ENCODE results near the gene ERMAP.
"Not testable (repeated sequence)": the region's sequence is repeated elsewhere in the genome, so short reads cannot be mapped to it uniquely, and the experiment has no call there.

The ERMAP gene

DNA sequence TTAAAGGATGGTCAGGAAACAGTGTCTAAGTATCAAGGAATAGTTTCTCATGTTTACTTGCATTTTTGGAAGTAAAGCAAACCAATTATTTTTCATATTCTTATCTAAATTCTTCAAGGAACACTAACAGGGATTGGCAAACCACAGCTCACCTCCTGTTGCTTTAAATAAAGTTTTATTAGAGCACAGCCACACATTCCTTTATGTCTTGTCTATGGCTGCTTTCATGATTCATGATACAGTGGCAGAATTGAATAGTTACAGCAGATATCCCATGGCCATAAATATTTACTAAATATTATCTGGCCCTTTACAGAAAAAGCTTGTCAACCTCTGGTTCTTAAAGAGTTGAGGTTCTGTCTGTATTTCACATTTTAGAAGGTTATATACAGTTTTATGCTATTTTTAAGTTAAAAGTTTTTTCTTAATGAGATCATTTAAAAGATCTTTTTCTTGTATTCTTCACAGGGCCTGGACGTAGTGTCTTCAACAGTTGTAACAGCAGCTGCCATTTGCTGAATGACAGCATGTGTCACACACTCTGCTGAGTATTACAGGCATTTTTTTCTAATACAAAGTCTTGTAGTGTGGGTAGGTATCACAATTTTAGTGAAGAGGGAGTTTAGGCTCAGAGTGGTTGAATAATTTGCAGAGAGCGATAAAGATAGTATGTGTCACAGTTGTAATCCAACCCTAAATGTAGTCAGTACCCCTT lies 32.1 kb downstream of the ERMAP start:
- CTCF ChIA-PET: no interaction called here
- no peak for TF ChIP-seq ZNF384 (IDR thresholded peaks at IDR 0.05)
- no peak for TF ChIP-seq BHLHE40 (IDR thresholded peaks at IDR 0.05; ENCODE audit: borderline replicate concordance)
- TF ChIP-seq FOXK2 (IDR thresholded peaks at IDR 0.05): no peak
- TF ChIP-seq FOXA1 (IDR thresholded peaks at IDR 0.05): no peak
- no peak for TF ChIP-seq NFRKB (IDR thresholded peaks at IDR 0.05)
- no peak for TF ChIP-seq PKNOX1 (IDR thresholded peaks at IDR 0.05)
- TF ChIP-seq HDGF (IDR thresholded peaks at IDR 0.05; ENCODE audit: borderline replicate concordance): no peak
- no peak for TF ChIP-seq SUZ12 (IDR thresholded peaks at IDR 0.05)
- TF ChIP-seq SP1 (IDR thresholded peaks at IDR 0.05): no peak
- no peak for TF ChIP-seq L3MBTL2 (conservative IDR thresholded peaks at IDR 0.05)
- TF ChIP-seq TARDBP (IDR thresholded peaks at IDR 0.05): no peak
- no peak for TF ChIP-seq ELF4 (IDR thresholded peaks at IDR 0.05)
- no peak for TF ChIP-seq FOXM1 (IDR thresholded peaks at IDR 0.05; ENCODE audit: borderline replicate concordance)
- POLR2A ChIA-PET: interaction anchor here (1.4 to 3.1 kb wide), 2 partner anchors 9 to 11 kb away, joined by 3 to 34 read pairs; no protein-coding TSS in a partner anchor
- DNase-seq (ENCODE audit: extremely low spot score): no peak

- TF ChIP-seq NFRKB (IDR thresholded peaks at IDR 0.05) (no peak), FOXA1 (IDR thresholded peaks at IDR 0.05) (no peak), HDGF (IDR thresholded peaks at IDR 0.05; ENCODE audit: borderline replicate concordance) (no peak), PKNOX1 (IDR thresholded peaks at IDR 0.05) (no peak)
- no peak for DNase-seq (ENCODE audit: extremely low spot score)
- ChIA-PET POLR2A (interaction anchor here (1.2 kb wide), 1 partner anchor 13 kb away, joined by 3 read pairs; no protein-coding TSS in a partner anchor), CTCF (no interaction called here)
Observed at GRCh38 chr1:42849944-42850343, 33.0 kb downstream of the ERMAP start.

DNA sequence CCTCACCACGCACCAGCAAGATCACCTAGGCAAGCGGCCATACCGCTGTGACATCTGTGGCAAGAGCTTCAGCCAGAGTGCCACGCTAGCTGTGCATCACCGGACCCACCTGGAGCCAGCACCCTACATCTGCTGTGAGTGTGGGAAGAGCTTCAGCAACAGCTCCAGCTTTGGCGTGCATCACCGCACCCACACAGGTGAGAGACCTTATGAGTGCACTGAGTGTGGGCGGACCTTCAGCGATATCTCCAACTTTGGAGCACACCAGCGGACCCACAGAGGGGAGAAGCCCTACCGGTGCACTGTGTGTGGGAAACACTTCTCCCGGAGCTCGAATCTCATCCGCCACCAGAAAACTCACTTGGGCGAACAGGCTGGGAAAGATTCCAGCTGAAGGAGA lies 34.5 kb downstream of the ERMAP start:
- ChIA-PET CTCF (no interaction called here), POLR2A (no interaction called here)
- no peak for TF ChIP-seq FOXA1 (IDR thresholded peaks at IDR 0.05)
- TF ChIP-seq L3MBTL2 (conservative IDR thresholded peaks at IDR 0.05): no peak
- no peak for TF ChIP-seq PKNOX1 (IDR thresholded peaks at IDR 0.05)
- TF ChIP-seq BHLHE40 (IDR thresholded peaks at IDR 0.05; ENCODE audit: borderline replicate concordance): no peak
- no peak for TF ChIP-seq ARNT (IDR thresholded peaks at IDR 0.05)
- TF ChIP-seq FOXM1 (IDR thresholded peaks at IDR 0.05; ENCODE audit: borderline replicate concordance): no peak
- no peak for TF ChIP-seq ZNF384 (IDR thresholded peaks at IDR 0.05)
- no peak for TF ChIP-seq SP1 (IDR thresholded peaks at IDR 0.05)
- no peak for TF ChIP-seq FOXK2 (IDR thresholded peaks at IDR 0.05)
- no peak for TF ChIP-seq HDGF (IDR thresholded peaks at IDR 0.05; ENCODE audit: borderline replicate concordance)
- no peak for TF ChIP-seq NFRKB (IDR thresholded peaks at IDR 0.05)
- no peak for TF ChIP-seq ELF4 (IDR thresholded peaks at IDR 0.05)
- TF ChIP-seq LEF1 (IDR thresholded peaks at IDR 0.05; ENCODE audit: borderline replicate concordance): no peak
- TF ChIP-seq TARDBP (IDR thresholded peaks at IDR 0.05): no peak
- no peak for DNase-seq (ENCODE audit: extremely low spot score)

GRCh38 chr1:42851960-42852607 lies 35.2 kb downstream of the ERMAP start:
- no peak for DNase-seq (ENCODE audit: extremely low spot score)
- no peak for TF ChIP-seq FOXM1 (IDR thresholded peaks at IDR 0.05; ENCODE audit: borderline replicate concordance)
- TF ChIP-seq TARDBP (IDR thresholded peaks at IDR 0.05): no peak
- CTCF ChIA-PET: no interaction called here
- POLR2A ChIA-PET: no interaction called here

- no peak for TF ChIP-seq ZNF384 (IDR thresholded peaks at IDR 0.05)
- TF ChIP-seq SUZ12 (IDR thresholded peaks at IDR 0.05): no peak
- TF ChIP-seq PKNOX1 (IDR thresholded peaks at IDR 0.05): no peak
- TF ChIP-seq SP1 (IDR thresholded peaks at IDR 0.05): no peak
- no peak for TF ChIP-seq BHLHE40 (IDR thresholded peaks at IDR 0.05; ENCODE audit: borderline replicate concordance)
- no peak for TF ChIP-seq TARDBP (IDR thresholded peaks at IDR 0.05)
- ChIA-PET CTCF (no interaction called here), POLR2A (no interaction called here)
- DNase-seq (ENCODE audit: extremely low spot score): no peak
Observed at GRCh38 chr1:42852608-42852980, 35.7 kb downstream of the ERMAP start.

DNA sequence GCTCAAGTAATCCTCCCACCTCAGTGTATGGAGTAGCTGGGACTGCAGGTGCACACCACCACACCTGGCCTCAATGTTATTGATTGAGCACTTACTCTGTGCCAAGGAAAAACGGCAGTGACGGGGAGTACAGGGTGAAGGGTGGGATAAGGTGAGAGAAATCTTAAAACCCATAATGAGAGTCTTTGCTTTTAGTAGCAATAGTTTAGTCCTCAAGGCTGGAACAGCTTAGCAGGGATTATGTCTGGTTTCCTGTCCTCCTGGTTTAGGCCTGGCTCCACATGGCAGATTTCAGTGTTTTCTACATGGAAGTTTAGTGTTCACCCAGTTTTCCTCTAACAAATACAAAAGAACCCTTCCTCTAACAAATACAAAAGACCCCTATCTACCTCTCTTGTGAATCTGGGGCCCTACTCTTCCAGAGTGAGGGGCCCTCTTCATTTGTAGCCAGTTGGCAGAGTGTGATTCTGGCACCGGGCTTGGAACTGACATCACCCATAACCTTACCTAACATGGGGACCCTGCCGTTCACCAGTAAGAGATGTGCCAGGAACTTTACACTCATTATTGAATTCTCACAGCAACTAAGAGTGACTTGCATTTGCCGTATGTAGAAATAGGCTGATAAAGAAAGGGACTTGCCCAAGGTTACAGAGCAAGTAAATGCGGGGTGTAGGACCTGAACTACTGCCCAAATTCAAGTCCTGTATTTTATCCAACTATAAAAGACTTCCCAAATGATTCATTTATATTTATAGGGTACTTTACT lies 36.4 kb downstream of the ERMAP start:
- no peak for DNase-seq (ENCODE audit: extremely low spot score)
- POLR2A ChIA-PET: no interaction called here
- TF ChIP-seq ARNT (IDR thresholded peaks at IDR 0.05) (no peak), TARDBP (IDR thresholded peaks at IDR 0.05) (no peak), PKNOX1 (IDR thresholded peaks at IDR 0.05) (no peak), SUZ12 (IDR thresholded peaks at IDR 0.05) (no peak), CTBP1 (IDR thresholded peaks at IDR 0.05; ENCODE audit: borderline replicate concordance) (no peak), SP1 (IDR thresholded peaks at IDR 0.05) (no peak), FOXK2 (IDR thresholded peaks at IDR 0.05) (no peak), FOXA1 (IDR thresholded peaks at IDR 0.05) (no peak), FOXM1 (IDR thresholded peaks at IDR 0.05; ENCODE audit: borderline replicate concordance) (no peak)
- CTCF ChIA-PET: no interaction called here

- ChIA-PET POLR2A (interaction anchor here (0.9 to 1.6 kb wide), 2 partner anchors 11 to 20 kb away, joined by 3 to 13 read pairs; partner anchors contain the start of gene ZNF691), CTCF (interaction anchor here (0.9 kb wide), 1 partner anchor 10 kb away, joined by 3 read pairs; the partner anchor contains the start of gene ZNF691)
- not testable (repeated sequence) for DNase-seq (ENCODE audit: extremely low spot score)
Observed at GRCh38 chr1:42856554-42856953, 39.6 kb downstream of the ERMAP start.

DNA sequence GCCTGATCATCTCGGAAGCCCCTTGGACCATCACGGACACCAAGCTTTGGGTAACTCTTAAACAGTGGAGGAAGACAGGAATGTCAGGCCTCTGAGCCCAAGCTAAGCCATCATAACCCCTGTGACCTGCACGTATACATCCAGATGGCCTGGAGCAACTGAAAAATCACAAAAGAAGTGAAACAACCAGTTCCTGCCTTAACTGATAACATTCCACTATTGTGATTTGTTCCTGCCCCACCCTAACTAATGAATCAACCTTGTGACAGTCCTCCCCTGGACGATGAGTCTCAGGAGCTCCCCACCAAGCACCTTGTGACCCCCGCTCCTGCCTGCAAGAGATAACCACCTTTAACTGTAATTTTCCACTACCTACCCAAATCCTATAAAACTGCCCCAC lies 42.4 kb downstream of the ERMAP start:
- DNase-seq (ENCODE audit: extremely low spot score); CTCF ChIA-PET; POLR2A ChIA-PET: not testable (repeated sequence)
